ENCODE data around the gene ETV1. TPM values are rescaled to one million over a fixed set of nuclear protein-coding genes. Genes with fewer than 3 reads are reported as not detected.
"Not testable (repeated sequence)": the region's sequence is repeated elsewhere in the genome, so short reads cannot be mapped to it uniquely, and the experiment has no call there.

Gene ETV1
- total RNA-seq, 1 donor from 2014 or later: 3.2 TPM

DNA sequence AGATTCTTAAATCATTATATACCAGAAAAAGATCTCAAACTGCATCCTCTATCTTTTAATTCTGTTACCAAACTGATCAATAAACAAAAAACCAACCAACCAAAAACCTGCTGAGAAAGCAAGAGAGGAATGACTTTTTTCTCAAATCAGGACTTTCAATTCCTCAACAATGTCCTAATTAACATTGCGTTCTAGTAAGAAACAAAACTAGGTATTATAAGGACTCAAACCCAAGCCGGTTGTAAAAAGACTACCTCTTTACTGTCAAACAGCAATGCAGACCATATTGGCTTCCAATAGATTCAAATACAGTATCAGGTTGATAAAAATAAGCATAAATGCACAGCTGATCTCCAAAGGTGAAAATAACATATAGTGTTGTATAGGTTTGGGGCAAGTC, 57.3 kb downstream of the ETV1 start:
- DNase-seq (ENCODE audit: low read depth, low spot score): no peak

DNA sequence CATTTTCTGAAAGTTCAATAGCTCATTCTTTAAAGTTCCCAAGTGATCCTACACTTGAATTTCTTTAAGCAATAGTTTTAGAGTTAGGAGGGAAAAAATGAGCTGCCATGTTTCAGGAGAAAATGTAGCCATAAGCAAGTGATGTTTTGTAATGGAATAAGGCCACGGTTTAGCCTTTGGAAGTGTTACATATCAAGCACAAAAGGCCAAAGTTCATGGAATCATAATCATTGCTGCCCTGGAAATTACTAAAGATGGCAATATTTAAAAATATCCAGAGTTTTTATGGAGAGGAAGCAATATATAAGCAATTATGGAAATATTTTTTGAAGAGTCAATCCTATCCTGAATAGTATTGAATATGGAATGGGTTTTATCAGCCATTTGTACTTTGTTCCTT, 68.4 kb downstream of the ETV1 start:
- no peak for DNase-seq (ENCODE audit: low read depth, low spot score)

DNA sequence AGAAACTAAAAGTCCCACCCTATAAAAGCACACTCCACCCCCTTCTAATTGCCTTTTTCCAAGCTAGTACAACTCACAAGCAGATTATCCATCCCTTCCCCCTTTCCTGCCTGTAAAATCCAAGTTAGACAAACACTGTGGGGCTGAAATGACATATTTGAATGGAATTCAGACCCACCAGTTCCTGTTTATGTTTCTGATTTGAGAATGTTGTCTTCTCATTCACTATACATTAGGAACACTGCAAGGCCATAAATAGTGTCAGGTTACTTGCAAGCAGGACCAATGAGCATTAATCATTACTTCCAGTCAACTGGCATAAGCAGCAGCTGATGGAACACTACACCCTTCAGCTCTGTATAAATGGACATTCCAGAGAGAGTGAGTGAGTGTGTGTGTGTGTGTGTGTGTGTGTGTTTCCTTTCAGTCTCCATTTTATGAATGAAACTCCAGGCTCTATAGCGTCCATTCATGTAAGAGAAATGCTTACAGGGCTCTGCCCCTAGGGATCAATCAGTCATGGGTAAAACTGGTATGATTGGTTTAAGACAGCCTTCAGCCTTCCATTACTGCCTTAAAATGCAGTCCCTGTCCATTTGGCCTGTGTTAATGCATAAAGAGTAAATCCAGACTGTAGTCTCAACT, 69.3 kb downstream of the ETV1 start:
- DNase-seq (ENCODE audit: low read depth, low spot score): peak; percentile 99

DNA sequence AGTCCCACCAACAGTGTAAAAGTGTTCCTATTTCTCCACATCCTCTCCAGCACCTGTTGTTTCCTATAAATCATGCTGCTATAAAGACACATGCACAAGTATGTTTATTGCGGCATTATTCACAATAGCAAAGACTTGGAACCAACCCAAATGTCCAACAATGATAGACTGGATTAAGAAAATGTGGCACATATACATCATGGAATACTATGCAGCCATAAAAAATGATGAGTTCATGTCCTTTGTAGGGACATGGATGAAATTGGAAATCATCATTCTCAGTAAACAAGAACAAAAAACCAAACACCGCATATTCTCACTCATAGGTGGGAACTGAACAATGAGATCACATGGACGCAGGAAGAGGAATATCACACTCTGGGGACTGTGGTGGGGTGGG, 71.1 kb downstream of the ETV1 start:
- not testable (repeated sequence) for DNase-seq (ENCODE audit: low read depth, low spot score)

DNA sequence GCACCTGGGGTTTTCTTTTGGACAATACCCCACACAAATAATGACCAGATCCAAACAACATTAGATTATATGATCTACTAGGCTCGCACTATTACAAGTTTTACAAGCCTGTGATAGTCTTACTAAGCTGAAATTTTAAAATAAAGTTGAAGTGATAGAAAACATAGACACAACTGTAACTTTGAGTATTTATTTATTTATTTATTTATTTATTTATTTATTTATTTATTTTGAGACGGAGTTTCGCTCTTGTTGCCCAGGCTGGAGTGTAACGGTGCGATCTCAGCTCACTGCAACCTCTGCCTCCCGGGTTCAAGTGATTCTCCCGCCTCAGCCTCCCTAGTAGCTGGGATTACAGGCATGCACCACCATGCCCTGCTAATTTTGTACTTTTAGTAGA, 72.4 kb downstream of the ETV1 start:
- not testable (repeated sequence) for DNase-seq (ENCODE audit: low read depth, low spot score)

DNA sequence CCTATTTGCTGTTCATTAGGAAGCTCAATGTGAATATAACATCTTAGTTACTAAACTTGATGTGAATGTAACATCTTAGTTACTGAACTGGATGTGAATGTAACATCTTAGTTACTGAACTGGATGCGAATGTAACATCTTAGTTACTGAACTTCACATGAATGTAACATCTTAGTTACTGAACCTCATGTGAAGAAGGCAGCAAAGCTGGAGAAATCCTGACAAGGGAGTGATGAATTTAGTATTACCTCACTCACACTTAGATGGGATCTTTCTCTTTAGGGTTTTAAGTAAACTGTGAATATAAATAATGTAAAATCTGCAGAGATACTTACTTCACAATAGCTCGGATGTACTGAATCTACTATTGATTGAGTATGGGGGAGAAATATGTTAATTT, 73.6 kb downstream of the ETV1 start:
- DNase-seq (ENCODE audit: low read depth, low spot score): no peak

DNA sequence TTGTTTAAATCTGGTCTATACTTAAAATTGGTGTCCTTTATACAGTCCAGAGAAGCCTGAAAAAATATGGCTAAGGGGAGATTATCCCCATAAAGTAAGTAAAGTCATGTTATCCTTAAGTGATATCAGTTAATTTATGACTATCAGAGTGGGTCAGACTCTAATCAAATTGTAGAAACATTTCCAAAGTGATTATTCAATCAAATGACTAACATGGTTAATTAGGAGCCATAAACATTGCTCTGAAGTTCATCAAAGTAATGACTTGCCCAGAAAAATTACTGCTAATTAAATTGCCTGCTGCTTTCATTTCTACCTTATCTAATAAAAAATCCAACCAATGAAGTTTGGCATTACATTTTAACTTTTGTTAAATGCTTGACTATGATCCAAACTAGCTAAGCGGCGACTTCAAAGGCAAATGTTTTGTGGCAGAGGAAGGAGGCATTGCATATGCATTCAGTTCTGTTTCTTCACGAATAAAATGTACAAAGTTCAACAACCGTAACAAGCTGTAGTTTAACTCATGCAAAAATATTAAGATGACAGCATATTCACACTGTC, 76.7 kb downstream of the ETV1 start:
- DNase-seq (ENCODE audit: low read depth, low spot score): no peak

DNA sequence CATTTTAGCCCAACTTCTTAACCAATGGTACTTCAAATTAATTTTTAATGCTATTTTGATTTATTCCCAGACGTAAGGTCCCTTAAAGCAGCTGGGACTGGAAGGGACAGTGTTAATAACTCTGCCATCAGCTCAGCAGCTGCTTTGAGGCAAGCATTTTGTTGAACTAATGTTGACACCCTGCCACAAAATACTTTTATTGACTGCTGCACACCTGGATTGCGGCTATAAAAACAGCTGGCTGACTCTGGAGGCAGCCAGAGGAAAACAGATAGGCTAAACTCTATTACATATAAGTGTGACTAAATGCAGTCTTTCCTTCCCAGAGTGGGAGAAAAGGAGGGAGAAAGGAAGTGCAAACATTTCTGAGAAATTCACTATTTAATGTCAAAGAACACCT, 77.6 kb downstream of the ETV1 start:
- DNase-seq (ENCODE audit: low read depth, low spot score): no peak

DNA sequence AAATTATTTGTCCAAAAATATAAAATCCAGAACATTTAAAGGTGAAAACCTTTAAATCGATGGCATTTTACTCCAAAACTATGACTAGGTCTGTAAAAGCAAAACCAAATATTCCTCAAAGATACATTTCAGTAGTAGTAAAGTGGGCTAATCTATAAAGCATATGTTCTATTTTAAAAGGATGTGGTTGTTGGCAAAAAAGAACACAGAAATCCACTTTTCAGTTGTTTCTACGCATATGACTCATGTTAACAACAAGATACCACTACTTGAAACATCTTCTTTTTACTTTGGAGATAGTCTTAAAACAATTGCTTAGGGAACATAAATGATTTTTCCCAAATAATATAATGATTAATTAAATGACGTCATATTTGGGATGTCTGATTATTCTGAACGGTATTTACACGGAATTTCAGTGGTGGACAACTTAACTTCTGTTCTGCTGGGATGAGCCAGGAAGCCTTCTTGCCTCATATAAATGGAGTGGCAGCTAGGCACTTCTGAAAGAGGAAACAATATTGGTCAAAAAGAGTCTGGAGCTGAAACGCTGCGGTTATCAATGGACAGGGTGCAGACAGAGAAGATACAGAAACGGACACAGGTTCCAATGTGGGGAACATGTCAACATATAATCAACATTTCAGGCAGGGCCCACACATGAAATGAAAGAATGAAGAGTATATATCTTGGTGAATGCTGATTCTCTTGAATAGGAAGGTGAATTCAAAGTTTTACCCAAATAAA, 78.5 kb downstream of the ETV1 start:
- no peak for DNase-seq (ENCODE audit: low read depth, low spot score)

DNA sequence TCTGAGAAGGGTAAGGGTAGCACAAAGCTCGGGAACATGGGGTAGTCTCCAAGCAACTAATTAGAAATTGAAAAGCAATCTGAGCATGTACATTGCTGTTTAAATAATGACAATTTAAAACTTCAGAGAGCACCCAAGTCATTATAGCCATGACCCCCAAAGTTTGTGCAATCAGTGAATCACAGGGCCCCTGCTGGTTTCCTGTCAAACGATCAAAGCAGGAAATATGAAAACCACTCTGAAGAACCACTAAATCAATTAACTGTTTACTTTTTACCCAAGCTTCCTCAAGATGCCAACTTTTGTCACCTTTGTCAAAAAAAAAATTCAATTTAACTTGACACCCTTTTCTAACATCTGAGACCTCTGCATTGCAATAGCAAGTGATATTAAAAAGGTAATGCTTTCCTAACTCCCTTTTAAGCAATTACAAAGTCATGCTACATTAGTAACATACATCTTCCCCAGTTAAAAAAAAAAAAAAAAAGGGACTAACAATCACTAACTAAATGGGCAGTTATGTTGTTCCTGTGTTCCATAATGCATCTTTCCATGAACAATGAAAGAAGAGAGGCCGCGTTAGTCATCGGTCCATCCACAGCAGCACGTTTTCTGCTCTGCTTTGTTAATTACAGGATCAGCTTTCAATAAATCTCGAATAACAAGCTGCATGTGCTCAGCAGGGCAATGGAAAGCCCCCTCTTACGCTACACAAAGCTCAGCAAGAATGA, 80.6 kb downstream of the ETV1 start:
- DNase-seq (ENCODE audit: low read depth, low spot score): no peak

DNA sequence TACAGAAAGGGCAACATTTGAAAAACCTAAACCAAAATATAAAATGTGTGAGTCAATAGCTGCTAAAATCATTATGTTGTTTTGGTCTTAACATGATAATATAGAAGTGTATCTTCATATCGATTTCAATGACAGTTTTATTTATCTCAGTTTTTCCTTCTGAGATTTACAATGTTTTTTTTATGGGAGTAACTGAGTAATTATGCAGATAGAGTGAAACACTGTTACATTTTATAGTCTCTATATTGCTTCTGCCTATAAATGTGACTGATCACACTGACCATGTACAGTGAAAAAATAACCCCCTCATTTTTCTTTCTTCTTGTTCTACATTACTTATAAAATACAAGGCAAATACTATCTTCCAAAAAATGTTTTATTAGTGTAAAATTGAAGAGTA, 81.6 kb downstream of the ETV1 start:
- DNase-seq (ENCODE audit: low read depth, low spot score): no peak

DNA sequence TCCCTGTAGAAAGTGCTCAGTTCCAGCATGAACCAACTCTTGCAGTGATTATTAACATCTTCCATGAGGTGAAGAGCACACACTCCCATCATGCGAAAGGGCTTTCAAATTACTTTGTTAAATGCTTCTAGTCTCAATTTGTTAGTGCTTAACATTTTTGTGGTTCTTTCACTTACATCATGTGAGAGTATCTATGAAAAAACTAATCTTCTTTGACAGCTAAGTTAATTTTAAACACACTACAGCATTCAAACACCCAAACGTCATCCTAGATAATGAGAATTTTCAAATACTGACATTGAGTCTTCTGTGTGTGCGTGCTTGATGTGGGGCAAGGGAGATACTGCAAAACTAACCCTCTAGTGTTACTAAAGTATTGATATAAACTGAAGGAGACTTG, 84.8 kb downstream of the ETV1 start:
- DNase-seq (ENCODE audit: low read depth, low spot score): no peak

DNA sequence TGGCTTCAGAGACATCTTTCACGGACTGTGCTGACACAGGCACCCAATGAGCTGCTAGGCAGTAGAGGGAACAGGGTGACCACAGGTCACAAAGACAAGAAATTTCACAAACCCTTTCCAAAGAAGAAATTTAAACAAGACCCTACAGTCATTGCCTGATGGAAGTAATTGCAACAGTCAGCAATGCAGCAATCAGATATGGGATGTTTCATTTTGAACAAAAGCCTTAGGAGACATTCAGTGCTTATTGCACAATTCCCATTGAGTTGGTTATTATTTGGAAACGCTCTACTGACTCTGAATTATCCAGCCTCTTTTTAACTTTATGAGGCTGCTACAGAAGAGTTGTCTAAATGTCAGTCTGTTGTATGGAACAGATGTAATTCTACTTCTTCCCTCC, 85.5 kb downstream of the ETV1 start:
- no peak for DNase-seq (ENCODE audit: low read depth, low spot score)

DNA sequence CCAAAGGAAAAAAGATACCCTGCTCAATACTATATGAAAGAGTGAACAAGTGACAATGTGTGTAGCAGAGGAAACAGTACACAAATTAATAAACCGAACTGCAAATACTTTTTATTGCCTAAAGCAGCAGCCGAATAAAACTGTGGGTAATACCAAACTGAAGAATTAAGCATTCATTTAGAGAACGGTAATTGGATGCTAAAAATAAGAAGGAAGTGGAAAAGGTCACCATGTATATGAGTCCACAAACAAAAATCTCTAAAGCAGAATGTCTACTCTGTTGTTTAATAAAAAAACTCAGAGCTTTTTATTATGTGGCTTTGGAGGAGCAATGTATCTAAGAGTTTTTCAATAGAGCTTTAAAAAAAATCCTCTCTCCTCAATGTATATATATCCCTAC, 87.9 kb downstream of the ETV1 start:
- DNase-seq (ENCODE audit: low read depth, low spot score): no peak

DNA sequence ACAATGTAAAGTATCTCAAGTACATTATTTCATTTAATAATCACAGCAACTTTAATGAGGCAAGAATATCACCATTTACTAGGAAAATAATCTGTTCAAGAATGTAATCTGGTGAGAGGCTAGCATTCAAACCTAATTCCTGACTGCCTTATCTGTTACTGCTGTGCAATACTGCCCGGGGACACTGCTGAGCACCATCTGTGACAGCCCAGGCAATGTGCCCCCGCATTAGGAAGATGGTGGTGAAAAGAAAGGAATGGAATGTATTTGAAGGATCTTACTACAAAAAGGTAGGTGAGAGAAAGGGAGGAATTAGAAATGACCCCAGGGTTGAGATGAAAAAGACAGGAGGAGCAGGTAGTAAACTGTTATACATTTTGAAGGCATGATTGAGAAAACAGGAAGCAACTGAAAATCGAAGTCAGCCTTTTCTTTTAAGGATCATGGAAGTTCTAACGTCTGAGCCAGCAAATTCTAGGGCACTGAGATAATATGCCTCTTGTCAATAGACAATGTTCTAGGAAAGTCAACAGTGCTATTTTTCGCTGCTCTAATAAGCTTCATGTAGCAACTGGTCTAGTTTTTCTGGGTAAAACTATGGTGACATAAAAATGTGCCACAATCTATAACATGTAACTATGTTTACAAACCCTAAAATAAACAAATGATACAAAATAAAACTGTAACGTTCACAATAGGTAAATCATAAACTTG, 90.4 kb downstream of the ETV1 start:
- DNase-seq (ENCODE audit: low read depth, low spot score): no peak

DNA sequence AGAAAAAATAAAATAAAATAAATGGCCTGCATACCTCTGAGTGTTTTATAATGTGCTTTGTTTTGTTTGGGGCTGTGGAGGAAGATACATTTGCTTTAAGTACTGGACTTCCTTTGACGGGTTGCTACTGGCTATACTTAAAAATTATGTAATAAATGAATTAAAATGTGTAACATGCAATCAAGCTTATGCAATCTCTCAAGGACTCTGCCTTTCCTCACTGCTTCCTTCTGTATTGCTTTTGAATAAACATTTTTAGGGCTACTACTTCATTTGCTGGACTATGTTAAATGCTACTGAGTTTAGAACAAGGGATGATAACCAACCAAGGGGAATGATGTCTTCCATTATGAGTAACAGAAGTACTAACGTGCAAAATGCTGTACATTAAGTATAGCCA, 91.6 kb downstream of the ETV1 start:
- no peak for DNase-seq (ENCODE audit: low read depth, low spot score)

DNA sequence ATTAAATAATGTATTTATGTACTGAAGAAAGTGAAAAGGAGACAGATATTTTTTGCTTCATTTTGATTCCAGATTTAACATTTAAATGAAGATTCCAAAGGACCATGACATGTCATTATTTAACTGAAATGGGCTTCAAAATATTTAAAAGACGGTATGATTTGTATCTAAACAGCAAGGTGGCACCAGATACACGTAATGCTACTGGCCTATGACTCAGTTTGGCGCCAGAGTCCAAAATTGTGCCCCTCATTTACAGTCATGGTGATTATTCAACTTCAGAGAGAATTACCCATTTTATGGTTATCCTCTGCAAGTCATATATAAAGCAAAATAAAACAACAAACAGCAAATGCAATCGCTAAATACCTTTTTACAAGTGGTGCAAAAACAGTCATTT, 94.5 kb downstream of the ETV1 start:
- no peak for DNase-seq (ENCODE audit: low read depth, low spot score)

DNA sequence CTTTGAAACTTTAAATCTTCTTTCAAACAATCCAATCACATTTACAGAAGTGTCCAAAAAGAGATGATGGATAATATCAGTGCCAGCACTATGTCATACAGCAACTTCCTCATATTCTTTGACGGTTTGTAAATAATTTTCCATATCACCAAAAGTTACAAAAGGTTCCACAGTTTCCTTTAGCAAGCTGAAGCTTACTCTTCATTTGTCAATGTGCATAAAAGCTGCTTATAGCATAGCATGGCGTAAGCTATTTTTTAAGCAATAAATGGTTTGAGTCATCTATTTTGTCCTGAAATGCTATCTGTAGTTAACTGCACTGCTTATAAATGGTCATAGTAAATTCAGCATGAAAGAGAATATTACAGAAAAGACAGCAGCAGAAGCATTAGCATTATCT, 95.1 kb downstream of the ETV1 start:
- no peak for DNase-seq (ENCODE audit: low read depth, low spot score)

DNA sequence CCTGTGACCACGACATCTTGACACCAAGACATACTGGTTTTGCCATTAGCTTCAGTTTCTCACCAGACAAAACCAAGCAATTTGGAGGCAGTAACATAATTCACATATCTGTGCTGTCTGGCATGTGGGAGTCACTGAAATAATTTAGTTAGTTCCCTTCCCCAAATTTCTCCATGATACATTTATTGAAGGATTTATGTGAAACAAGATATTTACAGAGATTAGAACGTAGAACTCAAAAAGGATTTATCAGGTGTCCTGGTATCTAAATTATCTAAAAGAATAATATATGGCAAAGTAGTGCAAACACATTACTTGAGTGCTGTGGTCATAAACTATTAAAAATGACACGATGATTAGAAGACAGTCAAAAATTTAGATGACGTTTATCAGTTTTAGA, 98.7 kb downstream of the ETV1 start:
- DNase-seq (ENCODE audit: low read depth, low spot score): no peak

DNA sequence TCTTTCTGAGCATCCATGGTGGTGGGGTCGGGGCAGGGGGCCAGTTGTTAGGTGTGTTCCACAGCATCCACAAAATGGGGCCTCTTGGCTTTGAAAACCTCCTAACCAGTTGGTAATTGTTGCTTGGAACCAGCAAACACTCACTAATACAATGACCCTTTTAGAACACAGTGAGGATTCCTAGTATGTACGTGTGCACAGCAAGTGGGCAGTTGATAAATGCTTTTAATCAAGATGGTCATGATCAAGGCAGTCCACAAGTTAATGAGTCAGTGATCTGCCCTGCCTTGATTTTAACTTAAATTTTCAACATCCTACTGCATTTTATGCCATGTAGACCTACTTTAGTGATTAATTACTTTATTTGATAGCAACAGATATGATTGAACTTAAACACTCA, 103.1 kb downstream of the ETV1 start:
- no peak for DNase-seq (ENCODE audit: low read depth, low spot score)

DNA sequence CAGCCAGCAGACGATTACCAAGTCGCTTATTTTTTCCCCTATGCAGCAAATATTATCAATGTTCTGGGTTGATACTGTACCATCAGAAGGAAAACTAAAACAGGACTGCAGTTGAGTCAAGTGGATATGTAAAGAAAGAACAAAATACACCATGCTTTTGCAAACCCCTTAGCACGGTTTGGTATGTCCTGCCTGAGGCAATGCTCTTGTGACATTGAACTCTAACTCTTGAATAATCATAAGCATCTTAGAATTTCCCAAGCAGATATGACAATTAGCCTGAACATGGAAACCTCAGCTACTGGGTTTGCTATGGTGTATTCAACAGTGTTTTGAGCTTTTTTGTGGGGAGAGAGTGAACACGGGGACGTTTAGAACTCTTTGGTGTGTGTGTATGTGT, 107.4 kb downstream of the ETV1 start:
- no peak for DNase-seq (ENCODE audit: low read depth, low spot score)

DNA sequence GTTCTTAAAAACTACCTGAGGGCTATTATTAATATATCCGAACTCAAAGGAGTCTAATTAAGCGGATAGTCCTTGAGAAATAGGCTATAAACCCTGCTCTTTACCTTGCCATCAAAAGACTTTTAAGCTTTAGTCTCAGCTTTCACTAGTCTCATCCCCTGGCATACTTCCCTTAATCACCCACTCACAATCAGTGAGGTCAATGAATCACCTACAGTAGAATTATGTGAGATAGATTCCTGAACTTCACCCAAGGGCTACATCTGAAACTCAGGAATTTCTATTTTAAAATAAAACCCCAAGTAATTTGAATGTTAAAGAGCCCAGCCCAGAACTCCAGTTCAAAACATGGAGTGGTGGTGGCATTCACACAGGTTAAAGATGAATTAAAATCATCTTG, 108.7 kb downstream of the ETV1 start:
- DNase-seq (ENCODE audit: low read depth, low spot score): no peak

All from pulmonary artery endothelial cell (primary cell).